ENCODE measurements around the gene AGTRAP. TPM values are rescaled to one million over a fixed set of nuclear protein-coding genes. Genes with fewer than 3 reads are reported as not detected.
A peak's percentile ranks its signal among the peaks of the same experiment; 100 is the strongest.

Gene AGTRAP
- total and polyA plus RNA-seq, 9 of the 15 experiments (the other 6 are each of a cell fraction or from before 2014, with no cell fraction given), result 26.8 to 105 (median 57.5) TPM

GRCh38 chr1:11789126-11790067, 53.5 kb downstream of the AGTRAP start:
- peak overlapping the region in 1 of 2 experiments; percentile 85; a peak in 2 of 4 replicates for H3K9ac ChIP-seq (ENCODE audit: insufficient read depth in 1 of 2, low read depth in 2 of 2, low read length in 2 of 2)
- no peak for FAIRE-seq
- BruUV-seq (replicated peaks), result no TSS peak
- H4K20me1 ChIP-seq (replicated peaks; ENCODE audit: control insufficient read depth, insufficient read depth, low read length), result no peaks in the 10 kb centered on the region
- peak overlapping the region; percentile 73; the same call in 2 of the 3 replicates for H3K27ac ChIP-seq (ENCODE audit: extremely low read depth, low read depth, low read length)
- ChIA-PET CTCF (ENCODE audit: low intra/inter-chr PET ratio) (no interaction called here), POLR2A (interaction anchor here (0.5 to 10.5 kb wide), 14 partner anchors 7 to 955 kb away, joined by 3 to 115 read pairs (median 4); no protein-coding TSS in a partner anchor)
- H3K4me2 ChIP-seq (ENCODE audit: insufficient read depth, low read length), result no peak overlapping the region
- H3K79me2 ChIP-seq (ENCODE audit: control insufficient read depth, insufficient read depth, low read length), result peaks cover 9% of the 10 kb centered on the region; the same call in 2 of the 3 replicates
- no peaks in the 10 kb centered on the region for H3K27me3 ChIP-seq (ENCODE audit: control insufficient read depth in 2 of 2, insufficient read depth in 2 of 2, low read length in 2 of 2)
- no peak overlapping the region for H2AFZ ChIP-seq (ENCODE audit: low read depth, low read length)
- peak in 1 of 4 experiments; percentile 8 for DNase-seq (ENCODE audit: extremely low read depth in 1 of 4, low spot score in 3 of 4)
- intact Hi-C loops (cut with micrococcal nuclease) (no loop called here), in situ Hi-C loops (cut with MboI) (no loop called here)
- H3K9me3 ChIP-seq (replicated peaks; ENCODE audit: control insufficient read depth, insufficient read depth, low read depth, low read length), result no peaks in the 10 kb centered on the region
- H3K9me1 ChIP-seq (ENCODE audit: control insufficient read depth, insufficient read depth, low read length), result no peaks in the 10 kb centered on the region
- no peak for ATAC-seq
- H3K36me3 ChIP-seq (ENCODE audit: control insufficient read depth, insufficient read depth, low read length), result peaks cover 67% of the 10 kb centered on the region
- no peak overlapping the region for H3K4me3 ChIP-seq
- 76% methylated on average over 13 of the region's 13 CpGs for WGBS (ENCODE audit: insufficient coverage, low coverage, missing lambda C conversion rate)
- H3K4me1 ChIP-seq (replicated peaks in 1 of 2; ENCODE audit: control insufficient read depth in 2 of 2, insufficient read depth in 2 of 2, low read length in 2 of 2), result peaks cover 72 to 92% of the 10 kb centered on the region in 2 experiments
- peak; percentile 3; the same call in 1 of the 2 replicates for TF ChIP-seq TFAP4 (CRISPR knock-in tag; IDR thresholded peaks at IDR 0.05; ENCODE audit: borderline replicate concordance)
- no peak for TF ChIP-seq XRCC3 (IDR thresholded peaks at IDR 0.05)
- no peak for TF ChIP-seq MBD1 (CRISPR knock-in tag; IDR thresholded peaks at IDR 0.05)
- peak; percentile 45 for TF ChIP-seq ZFX (CRISPR knock-in tag; IDR thresholded peaks at IDR 0.05)
- TF ChIP-seq ZNF592 (IDR thresholded peaks at IDR 0.05), result peak; percentile 12; the same call in 1 of the 2 replicates
- no peak for TF ChIP-seq ZNF551 (CRISPR knock-in tag; IDR thresholded peaks at IDR 0.05)
- no peak for TF ChIP-seq ZNF3 (CRISPR knock-in tag; IDR thresholded peaks at IDR 0.05)
- TF ChIP-seq CREB3 (tag; conservative IDR thresholded peaks at IDR 0.05; ENCODE audit: low read depth), result no peak
- TF ChIP-seq HDGF (IDR thresholded peaks at IDR 0.05), result no peak
- TF ChIP-seq E2F4 (CRISPR knock-in tag; IDR thresholded peaks at IDR 0.05; ENCODE audit: low read depth), result 0 out of 2 replicates have a peak, but pooled peaks have one; percentile 34
